Measurements from ENCODE around the gene OR51B6. TPM values are rescaled to one million over a fixed set of nuclear protein-coding genes. Genes with fewer than 3 reads are reported as not detected.
A peak's percentile ranks its signal among the peaks of the same experiment; 100 is the strongest.

OR51B6 gene
- total RNA-seq, 1 experiment from 2014 or later: not detected

DNA sequence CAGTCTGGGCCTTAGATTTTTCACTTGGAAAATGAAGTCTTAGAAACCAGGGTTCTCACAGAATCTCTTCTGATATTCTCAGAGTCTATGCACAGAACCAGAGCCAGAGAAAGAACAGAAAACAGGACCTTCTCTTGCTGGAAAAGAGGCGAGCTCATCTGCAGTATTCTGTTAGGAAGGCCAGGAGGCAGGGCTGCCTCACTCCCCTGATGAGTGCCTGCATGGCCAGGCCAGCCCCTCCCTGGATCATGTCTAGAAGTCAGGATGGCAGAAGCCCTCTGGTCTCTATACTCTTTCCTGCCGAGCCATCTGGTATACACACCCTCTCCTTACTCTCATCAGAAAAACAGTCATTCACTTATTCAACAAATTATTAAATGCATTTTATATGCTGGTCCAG is 33.0 kb downstream of the OR51B6 start:
- POLR2A ChIA-PET: no interaction called here
- Histone ChIP-seq H3K36me3 (ENCODE audit: control insufficient read depth in 1 of 2, insufficient read depth in 2 of 2, low read length in 2 of 2) (peaks cover 8 to 72% of the 10 kb centered on the region in 2 experiments; a peak in 3 of 4 replicates), H3K4me1 (ENCODE audit: control insufficient read depth in 1 of 2, insufficient read depth in 2 of 2, low read length in 2 of 2) (peaks cover 0 to 28% of the 10 kb centered on the region in 2 experiments; a peak in 1 of 4 replicates), H2AFZ (ENCODE audit: low read depth, low read length, poor library complexity, severe bottlenecking) (no peak overlapping the region), H3K9me3 (ENCODE audit: control insufficient read depth in 1 of 2, insufficient read depth in 1 of 2, low read depth in 1 of 2, low read length in 2 of 2) (no peaks in the 10 kb centered on the region), H3K9me2 (ENCODE audit: insufficient read depth) (no peaks in the 10 kb centered on the region), H3K9ac (ENCODE audit: low read length) (peak overlapping the region; percentile 8; the same call in 1 of the 2 replicates), H3K79me2 (ENCODE audit: insufficient read depth, low read length) (peaks cover 98% of the 10 kb centered on the region), H3K4me2 (ENCODE audit: low read length) (no peak overlapping the region), H4K20me1 (ENCODE audit: insufficient read depth) (peaks cover 57% of the 10 kb centered on the region; the same call in 1 of the 2 replicates), H3K27me3 (ENCODE audit: insufficient read depth, low read length) (no peaks in the 10 kb centered on the region), H3K27ac (ENCODE audit: low read depth, low read length) (peak overlapping the region; percentile 33), H3K4me3 (replicated peaks in 1 of 2; ENCODE audit: low read depth in 1 of 2, low read length in 2 of 2) (no peak overlapping the region)
- DNase-seq (ENCODE audit: low read depth, low spot score): no peak
- no TSS peak for BruUV-seq (replicated peaks)
- RAD21 ChIA-PET (ENCODE audit: low non-redundant PET in 1 of 2, low total read pairs in 2 of 2, uncharacterized antibody in 2 of 2, unreplicated experiment in 2 of 2): no interaction called here
- TF ChIP-seq EZH2 (IDR thresholded peaks at IDR 0.05) (no peak), TCF7L2 (IDR thresholded peaks at IDR 0.05; ENCODE audit: borderline replicate concordance, extremely low read depth, insufficient read depth, insufficient read length) (no peak), SRF (IDR thresholded peaks at IDR 0.05; ENCODE audit: low read depth) (no peak), CEBPB (IDR thresholded peaks at IDR 0.05; ENCODE audit: low read depth) (no peak), FOSL1 (IDR thresholded peaks at IDR 0.05; ENCODE audit: low read depth) (no peak)
- TF ChIP-seq, protein P1, sequence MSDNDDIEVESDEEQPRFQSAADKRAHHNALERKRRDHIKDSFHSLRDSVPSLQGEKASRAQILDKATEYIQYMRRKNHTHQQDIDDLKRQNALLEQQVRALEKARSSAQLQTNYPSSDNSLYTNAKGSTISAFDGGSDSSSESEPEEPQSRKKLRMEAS (IDR thresholded peaks at IDR 0.05): no peak
- ATAC-seq: no peak
- intact Hi-C loops (cut with micrococcal nuclease): loop anchor here (10.0 kb wide), 1 partner anchor 770 kb away; no protein-coding TSS in a partner anchor
- CTCF ChIA-PET: no interaction called here

GRCh38 chr11:5390210-5390609 is 38.9 kb downstream of the OR51B6 start:
- CTCF ChIA-PET: no interaction called here
- intact Hi-C loops (cut with micrococcal nuclease): no loop called here
- BruUV-seq (replicated peaks): no TSS peak
- Histone ChIP-seq H3K9me3 (ENCODE audit: control insufficient read depth in 1 of 2, insufficient read depth in 1 of 2, low read depth in 1 of 2, low read length in 2 of 2) (no peaks in the 10 kb centered on the region), H3K36me3 (ENCODE audit: control insufficient read depth in 1 of 2, insufficient read depth in 2 of 2, low read length in 2 of 2) (peaks cover 5 to 62% of the 10 kb centered on the region in 2 experiments; a peak in 3 of 4 replicates), H3K9me2 (ENCODE audit: insufficient read depth) (no peaks in the 10 kb centered on the region), H3K4me3 (replicated peaks in 1 of 2; ENCODE audit: low read depth in 1 of 2, low read length in 2 of 2) (no peak overlapping the region), H2AFZ (ENCODE audit: low read depth, low read length, poor library complexity, severe bottlenecking) (no peak overlapping the region), H3K4me1 (ENCODE audit: control insufficient read depth in 1 of 2, insufficient read depth in 2 of 2, low read length in 2 of 2) (peaks cover 0 to 19% of the 10 kb centered on the region in 2 experiments; a peak in 1 of 4 replicates), H3K9ac (ENCODE audit: low read length) (no peak overlapping the region), H3K4me2 (ENCODE audit: low read length) (no peak overlapping the region), H3K79me2 (ENCODE audit: insufficient read depth, low read length) (peaks cover 97% of the 10 kb centered on the region), H4K20me1 (ENCODE audit: insufficient read depth) (peaks cover 56% of the 10 kb centered on the region; the same call in 1 of the 2 replicates), H3K27ac (ENCODE audit: low read depth, low read length) (peak overlapping the region; percentile 24), H3K27me3 (ENCODE audit: insufficient read depth, low read length) (no peaks in the 10 kb centered on the region)
- POLR2A ChIA-PET: no interaction called here
- TF ChIP-seq ZFX (IDR thresholded peaks at IDR 0.05) (no peak), YY1 (IDR thresholded peaks at IDR 0.05; ENCODE audit: extremely low read depth, insufficient replicate concordance, low read depth, low read length) (no peak), POLR2AphosphoS5 (IDR thresholded peaks at IDR 0.05; ENCODE audit: low read depth, low read length) (no peak), CTCF (IDR thresholded peaks at IDR 0.05 in 2 of 3, conservative IDR thresholded peaks at IDR 0.05 in 1 of 3; ENCODE audit: borderline replicate concordance in 1 of 3, insufficient read depth in 1 of 3, low read depth in 2 of 3, low read length in 2 of 3) (peak in 2 of 3 experiments; percentile 35 to 41; a peak in 3 of 6 replicates)
- TF ChIP-seq, protein P1 (IDR thresholded peaks at IDR 0.05): no peak
- TF ChIP-seq, protein P2, sequence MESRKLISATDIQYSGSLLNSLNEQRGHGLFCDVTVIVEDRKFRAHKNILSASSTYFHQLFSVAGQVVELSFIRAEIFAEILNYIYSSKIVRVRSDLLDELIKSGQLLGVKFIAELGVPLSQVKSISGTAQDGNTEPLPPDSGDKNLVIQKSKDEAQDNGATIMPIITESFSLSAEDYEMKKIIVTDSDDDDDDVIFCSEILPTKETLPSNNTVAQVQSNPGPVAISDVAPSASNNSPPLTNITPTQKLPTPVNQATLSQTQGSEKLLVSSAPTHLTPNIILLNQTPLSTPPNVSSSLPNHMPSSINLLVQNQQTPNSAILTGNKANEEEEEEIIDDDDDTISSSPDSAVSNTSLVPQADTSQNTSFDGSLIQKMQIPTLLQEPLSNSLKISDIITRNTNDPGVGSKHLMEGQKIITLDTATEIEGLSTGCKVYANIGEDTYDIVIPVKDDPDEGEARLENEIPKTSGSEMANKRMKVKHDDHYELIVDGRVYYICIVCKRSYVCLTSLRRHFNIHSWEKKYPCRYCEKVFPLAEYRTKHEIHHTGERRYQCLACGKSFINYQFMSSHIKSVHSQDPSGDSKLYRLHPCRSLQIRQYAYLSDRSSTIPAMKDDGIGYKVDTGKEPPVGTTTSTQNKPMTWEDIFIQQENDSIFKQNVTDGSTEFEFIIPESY (IDR thresholded peaks at IDR 0.05; ENCODE audit: extremely low read depth, insufficient replicate concordance, low read length): no peak
- peak; percentile 32; the same call in 1 of the 2 replicates for ATAC-seq
- DNase-seq (ENCODE audit: low read depth, low spot score): no peak
- RAD21 ChIA-PET (ENCODE audit: low non-redundant PET in 1 of 2, low total read pairs in 2 of 2, uncharacterized antibody in 2 of 2, unreplicated experiment in 2 of 2): no interaction called here
